OCI-LY3 (cell line): ENCODE results near the gene FATE1.

Experiments used
- H2AFZ ChIP-seq: fragments of 200-600, 300-600 bp; shearing (Covaris generic); 2 replicates; pipeline ENCODE4 v1.6.0; 2014; ENCODE audit warnings: antibody characterized with exemption, low read depth, low read length
- H3K27ac ChIP-seq: fragments of 200-600, 300-600 bp; sonication (generic); 2 replicates; pipeline ENCODE4 v1.5.1; 2014; ENCODE audit warnings: mild to moderate bottlenecking, low read length, moderate library complexity, mixed read lengths
- H3K27me3 ChIP-seq: fragments of 200-600, 300-600 bp; sonication (generic); 2 replicates; pipeline ENCODE4 v1.6.1; 2014; ENCODE audit warnings: low read depth, low read length, mixed read lengths
- H3K36me3 ChIP-seq: fragments of 200-600, 300-600 bp; sonication (generic); replicated peaks from 2 replicates; pipeline ENCODE3; 2014; ENCODE audit warnings: low read depth, low read length, mixed read lengths
- H3K4me1 ChIP-seq: fragments of 300-600, 200-600 bp; sonication (generic); 2 replicates; pipeline ENCODE4 v1.6.1; 2014; ENCODE audit warnings: low read length, mixed read lengths
- H3K4me2 ChIP-seq: fragments of 200-600, 300-600 bp; sonication (generic); 2 replicates; pipeline ENCODE4 v1.6.1; 2014; ENCODE audit warnings: low read length, mixed read lengths
- H3K4me3 ChIP-seq: fragments of 300-600, 200-600 bp; sonication (generic); 2 replicates; pipeline ENCODE4 v1.5.1; 2014; ENCODE audit warnings: antibody characterized with exemption, mild to moderate bottlenecking, low read length, moderate library complexity
- H3K79me2 ChIP-seq: fragments of 300-600, 200-600 bp; shearing (Covaris generic); 2 replicates; pipeline ENCODE4 v1.6.1; 2014; ENCODE audit warnings: mild to moderate bottlenecking, low read length, mixed read lengths
- H3K9ac ChIP-seq: fragments of 300-600, 200-600 bp; shearing (Covaris generic); 2 replicates; pipeline ENCODE4 v1.6.0; 2014; ENCODE audit warnings: mild to moderate bottlenecking, low read length, moderate library complexity
- H3K9me3 ChIP-seq: fragments of 200-600, 300-600 bp; shearing (Covaris generic); 2 replicates; pipeline ENCODE4 v1.6.1; 2014; ENCODE audit warnings: low read length, mixed read lengths; ENCODE audit not compliant: insufficient read depth
- H4K20me1 ChIP-seq: fragments of 200-600, 300-600 bp; sonication (generic); 2 replicates; pipeline ENCODE4 v1.6.1; 2016; ENCODE audit warnings: low read length, mixed read lengths; ENCODE audit not compliant: insufficient read depth
- CTCF ChIP-seq: fragments of 200-600, 300-600 bp; sonication (generic); IDR thresholded peaks from 2 replicates; pipeline ENCODE4 v1.5.1; 2014; ENCODE audit warnings: antibody characterized with exemption, low read length, low read depth
- EZH2phosphoT487 ChIP-seq: fragments of 200-600 bp; shearing (Covaris generic); IDR thresholded peaks from 2 replicates; pipeline ENCODE4 v1.6.1; 2018; ENCODE audit warnings: antibody characterized with exemption, mixed run types, low read depth

Gene FATE1

GRCh38 chrX:151704041-151704663 lies 11.7 kb upstream of the FATE1 start:
- Histone ChIP-seq H3K27me3 (no peaks in the 10 kb centered on the region), H3K9me3 (no peaks in the 10 kb centered on the region), H3K4me1 (no peaks in the 10 kb centered on the region), H4K20me1 (no peaks in the 10 kb centered on the region), H3K79me2 (no peaks in the 10 kb centered on the region), H3K36me3 (no peaks in the 10 kb centered on the region), H3K4me3 (no peak overlapping the region), H3K4me2 (no peak overlapping the region), H3K9ac (no peak overlapping the region), H3K27ac (no peak overlapping the region), H2AFZ (no peak overlapping the region)
- TF ChIP-seq EZH2phosphoT487 (no peak), CTCF (no peak)

GRCh38 chrX:151708821-151709220 lies 7.0 kb upstream of the FATE1 start:
- Histone ChIP-seq H3K4me3 (no peak overlapping the region), H3K4me1 (no peaks in the 10 kb centered on the region), H3K79me2 (no peaks in the 10 kb centered on the region), H3K27me3 (no peaks in the 10 kb centered on the region; the same call in 1 of the 2 replicates), H3K27ac (no peak overlapping the region), H3K9me3 (no peaks in the 10 kb centered on the region), H3K4me2 (no peak overlapping the region), H3K36me3 (no peaks in the 10 kb centered on the region), H3K9ac (no peak overlapping the region), H2AFZ (no peak overlapping the region), H4K20me1 (no peaks in the 10 kb centered on the region)
- TF ChIP-seq EZH2phosphoT487 (no peak), CTCF (no peak)

- Histone ChIP-seq H2AFZ (no peak overlapping the region), H3K9ac (no peak overlapping the region), H3K4me1 (no peaks in the 10 kb centered on the region), H3K4me3 (no peak overlapping the region), H3K9me3 (no peaks in the 10 kb centered on the region), H4K20me1 (no peaks in the 10 kb centered on the region), H3K27me3 (no peaks in the 10 kb centered on the region; the same call in 1 of the 2 replicates), H3K36me3 (no peaks in the 10 kb centered on the region), H3K27ac (no peak overlapping the region), H3K79me2 (no peaks in the 10 kb centered on the region), H3K4me2 (no peak overlapping the region)
- TF ChIP-seq EZH2phosphoT487 = no peak
Observed at GRCh38 chrX:151710457-151710856, 5.4 kb upstream of the FATE1 start.

GRCh38 chrX:151711154-151711553 lies 4.7 kb upstream of the FATE1 start:
- no peaks in the 10 kb centered on the region for H3K4me1 ChIP-seq
- no peak overlapping the region for H2AFZ ChIP-seq
- no peak overlapping the region for H3K27ac ChIP-seq
- H3K9me3 ChIP-seq = no peaks in the 10 kb centered on the region
- no peak for TF ChIP-seq EZH2phosphoT487
- no peaks in the 10 kb centered on the region for H3K36me3 ChIP-seq
- no peaks in the 10 kb centered on the region for H3K79me2 ChIP-seq
- no peak overlapping the region for H3K4me3 ChIP-seq
- no peak overlapping the region for H3K9ac ChIP-seq
- no peaks in the 10 kb centered on the region for H4K20me1 ChIP-seq
- no peaks in the 10 kb centered on the region; the same call in 1 of the 2 replicates for H3K27me3 ChIP-seq
- no peak overlapping the region for H3K4me2 ChIP-seq

- TF ChIP-seq CTCF = no peak
- no peak for TF ChIP-seq EZH2phosphoT487
- Histone ChIP-seq H3K4me2 (no peak overlapping the region), H4K20me1 (no peaks in the 10 kb centered on the region), H3K79me2 (no peaks in the 10 kb centered on the region), H3K4me3 (no peak overlapping the region), H3K4me1 (no peaks in the 10 kb centered on the region), H3K36me3 (no peaks in the 10 kb centered on the region), H3K9me3 (no peaks in the 10 kb centered on the region), H3K27me3 (no peaks in the 10 kb centered on the region; the same call in 1 of the 2 replicates), H2AFZ (no peak overlapping the region), H3K27ac (no peak overlapping the region), H3K9ac (no peak overlapping the region)
Observed at GRCh38 chrX:151711787-151712186, 4.0 kb upstream of the FATE1 start.
